Loucy (cell line): ENCODE measurements around the gene BMF.

Experiments used
- H2AFZ ChIP-seq: fragments of 200-600 bp; sonication (generic); 2 replicates; pipeline ENCODE4 v1.6.0; 2016; ENCODE audit warnings: antibody characterized with exemption, mild to moderate bottlenecking, low read length, moderate library complexity
- H3F3A ChIP-seq: fragments of 200-600 bp; 2 replicates; pipeline ENCODE4 v1.6.0; 2016; ENCODE audit warnings: antibody characterized with exemption, low read depth, mild to moderate bottlenecking
- H3K27me3 ChIP-seq: fragments of 200-600 bp; sonication (generic); 2 replicates; pipeline ENCODE4 v1.6.1; 2014; ENCODE audit warnings: low read length, mild to moderate bottlenecking; ENCODE audit not compliant: insufficient read depth, poor library complexity, severe bottlenecking
- H3K36me3 ChIP-seq: fragments of 200-600 bp; sonication (generic); 2 replicates; pipeline ENCODE4 v1.6.1; 2016; ENCODE audit warnings: low read length; ENCODE audit not compliant: insufficient read depth
- H3K4me1 ChIP-seq: fragments of 200-600 bp; sonication (generic); 2 replicates; pipeline ENCODE4 v1.5.1; 2014; ENCODE audit warnings: low read length, mild to moderate bottlenecking; ENCODE audit not compliant: insufficient read depth, poor library complexity, severe bottlenecking
- H3K4me2 ChIP-seq: fragments of 200-600 bp; sonication (generic); 2 replicates; pipeline ENCODE4 v1.6.0; 2014; ENCODE audit warnings: antibody characterized with exemption, low read length, low read depth, mild to moderate bottlenecking; ENCODE audit not compliant: poor library complexity, severe bottlenecking
- H3K4me3 ChIP-seq: fragments of 200-600 bp; sonication (generic); 2 replicates; pipeline ENCODE4 v1.5.1; 2014; ENCODE audit warnings: low read length, mild to moderate bottlenecking, mixed read lengths; ENCODE audit not compliant: poor library complexity, severe bottlenecking
- H3K79me2 ChIP-seq: fragments of 200-600 bp; sonication (generic); 2 replicates; pipeline ENCODE4 v1.6.1; 2014; ENCODE audit warnings: low read length; ENCODE audit not compliant: insufficient read depth
- H3K9ac ChIP-seq: fragments of 200-600 bp; sonication (generic); 2 replicates; pipeline ENCODE4 v1.6.0; 2014; ENCODE audit warnings: mild to moderate bottlenecking, low read depth, low read length, moderate library complexity; ENCODE audit not compliant: poor library complexity, severe bottlenecking
- H3K9me2 ChIP-seq: fragments of 200-600 bp; sonication (generic); replicated peaks from 2 replicates; pipeline ENCODE4 v1.6.1; 2016; ENCODE audit warnings: low read depth, low read length, mixed read lengths
- H3K9me3 ChIP-seq: fragments of 200-600 bp; sonication (generic); 2 replicates; pipeline ENCODE4 v1.6.1; 2014; ENCODE audit warnings: mild to moderate bottlenecking, antibody characterized with exemption, low read length, low read depth; ENCODE audit not compliant: insufficient read depth
- H4K20me1 ChIP-seq: fragments of 200-600 bp; sonication (generic); 2 replicates; pipeline ENCODE4 v1.6.0; 2014; ENCODE audit warnings: antibody characterized with exemption, low read length, mild to moderate bottlenecking; ENCODE audit not compliant: insufficient read depth, poor library complexity, severe bottlenecking
- CTCF ChIP-seq: fragments of 200-600 bp; sonication (generic); conservative IDR thresholded peaks from 2 replicates; pipeline ENCODE4 v1.5.1; 2014; ENCODE audit warnings: mild to moderate bottlenecking, antibody characterized with exemption, low read length
- EZH2phosphoT487 ChIP-seq: fragments of 200-600 bp; IDR thresholded peaks from 2 replicates; pipeline ENCODE4 v1.6.1; 2018; ENCODE audit warnings: antibody characterized with exemption, mild to moderate bottlenecking, moderate library complexity, borderline replicate concordance

The BMF gene

GRCh38 chr15:40062816-40063562, 45.7 kb downstream of the BMF start:
- no peak overlapping the region for H3K4me3 ChIP-seq
- no peaks in the 10 kb centered on the region for H3K36me3 ChIP-seq
- H3K4me1 ChIP-seq, result peaks cover 33% of the 10 kb centered on the region
- H3K4me2 ChIP-seq, result no peak overlapping the region
- TF ChIP-seq CTCF (no peak), EZH2phosphoT487 (no peak)
- no peaks in the 10 kb centered on the region for H3F3A ChIP-seq
- H3K9me2 ChIP-seq, result no peaks in the 10 kb centered on the region
- H3K27me3 ChIP-seq, result no peaks in the 10 kb centered on the region
- no peaks in the 10 kb centered on the region for H4K20me1 ChIP-seq
- no peaks in the 10 kb centered on the region for H3K9me3 ChIP-seq
- H2AFZ ChIP-seq, result no peak overlapping the region
- H3K79me2 ChIP-seq, result no peaks in the 10 kb centered on the region
- no peak overlapping the region for H3K9ac ChIP-seq

DNA sequence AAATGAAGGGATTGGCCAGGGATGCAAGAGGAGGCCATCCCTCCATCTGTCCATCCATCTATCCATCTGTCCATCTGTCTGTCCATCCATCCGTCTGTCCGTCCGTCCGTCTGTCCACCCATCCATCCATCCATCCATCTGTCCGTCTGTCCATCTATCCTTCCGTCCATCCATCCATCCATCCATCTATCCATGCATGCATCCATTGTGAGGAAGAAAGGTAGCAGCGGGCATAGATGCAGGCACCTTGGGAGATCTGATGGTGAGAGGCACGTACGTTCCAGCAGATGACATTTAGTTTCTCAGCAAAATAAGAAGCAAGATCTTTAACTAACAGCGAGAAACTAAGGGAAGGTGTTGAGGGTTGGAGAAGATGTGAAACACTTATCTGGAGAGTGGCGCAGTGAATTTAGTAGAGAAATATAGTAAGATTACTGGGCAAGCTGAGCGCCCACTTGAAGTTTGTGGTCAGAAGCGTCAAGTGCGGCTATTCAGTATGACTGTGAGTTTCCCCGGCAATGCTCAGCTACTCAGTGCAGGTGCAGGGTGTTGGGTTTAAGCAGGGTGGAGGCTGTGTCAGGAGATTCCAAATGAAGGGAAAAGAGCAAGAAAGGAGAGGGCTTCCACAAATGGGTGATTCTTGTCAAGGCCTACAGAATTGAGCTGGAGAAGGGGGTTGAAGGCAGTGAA, 47.3 kb downstream of the BMF start:
- Histone ChIP-seq H3K4me1 (peaks cover 32% of the 10 kb centered on the region), H3K36me3 (no peaks in the 10 kb centered on the region), H3K9me2 (no peaks in the 10 kb centered on the region), H3K4me3 (no peak overlapping the region), H3K79me2 (no peaks in the 10 kb centered on the region), H3K27me3 (no peaks in the 10 kb centered on the region), H3K9ac (no peak overlapping the region), H4K20me1 (no peaks in the 10 kb centered on the region), H2AFZ (no peak overlapping the region), H3K9me3 (no peaks in the 10 kb centered on the region), H3F3A (no peaks in the 10 kb centered on the region), H3K4me2 (no peak overlapping the region)
- TF ChIP-seq EZH2phosphoT487 (no peak), CTCF (no peak)

- Histone ChIP-seq H3K79me2 (no peaks in the 10 kb centered on the region), H4K20me1 (no peaks in the 10 kb centered on the region), H3K27me3 (no peaks in the 10 kb centered on the region), H3F3A (no peaks in the 10 kb centered on the region), H3K9me2 (no peaks in the 10 kb centered on the region), H3K4me2 (no peak overlapping the region), H3K9me3 (no peaks in the 10 kb centered on the region), H3K9ac (no peak overlapping the region), H3K4me3 (no peak overlapping the region), H3K4me1 (peaks cover 38% of the 10 kb centered on the region), H2AFZ (no peak overlapping the region), H3K36me3 (no peaks in the 10 kb centered on the region)
- no peak for TF ChIP-seq EZH2phosphoT487
- TF ChIP-seq CTCF, result no peak
Measured at GRCh38 chr15:40060236-40060961, 48.3 kb downstream of the BMF start.
